K562 (cell line): ENCODE results near the gene CCDC148. TPM values are rescaled to one million over a fixed set of nuclear protein-coding genes. Genes with fewer than 3 reads are reported as not detected.

ENCODE experiments used
- ATAC-seq: fragments of 200-7000 bp; cut with Tn5 transposase; 3 replicates; pipeline ENCODE4 v1.9.1; 2020; ENCODE audit warnings: moderate library complexity
- BruUV-seq: library from RNA; stranded (reverse); fragments of 400-500 nt; replicated peaks from 2 replicates; lab custom pipeline; 2021; lab: Mats Ljungman, UMichigan
- CTCF ChIA-PET: fragments of 300-600 bp; formaldehyde crosslinking; extraction: SDS; loops from one replicate; lab custom pipeline; 2021; ENCODE audit warnings: low intra/inter-chr PET ratio; lab: Yijun Ruan, JAX
- POLR2A ChIA-PET: fragments of 300-600, 350-650 bp; sonication (Branson Sonifier 250); formaldehyde crosslinking; extraction: SDS; loops from one replicate; lab custom pipeline; 2021; ENCODE audit warnings: antibody characterized with exemption, inconsistent platforms; lab: Yijun Ruan, JAX
- DNase-seq, 4 experiments: peaks; one replicate each; pipeline versions ENCODE4 v3.0.0 to v3.0.0-alpha.2; 2011 to 2018; ENCODE audit warnings: low spot score in 3 of 4, mixed read lengths in 3 of 4; ENCODE audit errors: extremely low read depth in 1 of 4
- FAIRE-seq: peaks from 2 replicates; lab custom pipeline; 2011; peaks lifted over from hg19 to GRCh38; lab: Jason Lieb, UNC
- H2AFZ ChIP-seq: 2 replicates; pipeline ENCODE4 v1.6.0; 2011; ENCODE audit warnings: low read depth, low read length, control low read depth, inconsistent platforms
- H3K27ac ChIP-seq: fragments of 200-600 bp; 3 replicates; pipeline ENCODE4 v1.8.0; 2011; ENCODE audit warnings: low read depth, mild to moderate bottlenecking, control low read depth, inconsistent platforms, low read length, moderate library complexity, mixed read lengths; ENCODE audit errors: extremely low read depth
- H3K27me3 ChIP-seq, 2 experiments: fragments of 300-600 bp in 1 of 2; 2 replicates in 1 of 2; 3 replicates in 1 of 2; pipeline versions ENCODE4 v1.6.0 to v1.8.0; 2011; ENCODE audit warnings: inconsistent platforms in 2 of 2, low read length in 2 of 2, mild to moderate bottlenecking in 1 of 2, mixed read lengths in 1 of 2, moderate library complexity in 1 of 2; ENCODE audit not compliant: control insufficient read depth in 2 of 2, insufficient read depth in 2 of 2
- H3K36me3 ChIP-seq: fragments of 300-600 bp; 3 replicates; pipeline ENCODE4 v1.8.0; 2011; ENCODE audit warnings: mild to moderate bottlenecking, low read length, inconsistent platforms; ENCODE audit not compliant: control insufficient read depth, insufficient read depth
- H3K4me1 ChIP-seq, 2 experiments: fragments of 200-600 bp in 1 of 2; replicated peaks in 1 of 2; 2 replicates in 1 of 2; 3 replicates in 1 of 2; pipeline versions ENCODE4 v1.5.1 to v1.8.0; 2011; ENCODE audit warnings: inconsistent platforms in 2 of 2, low read length in 2 of 2, mild to moderate bottlenecking in 1 of 2, mixed read lengths in 1 of 2, moderate library complexity in 1 of 2; ENCODE audit not compliant: control insufficient read depth in 2 of 2, insufficient read depth in 2 of 2
- H3K4me2 ChIP-seq: 2 replicates; pipeline ENCODE4 v1.6.1; 2011; ENCODE audit warnings: low read length, control low read depth, inconsistent platforms, mixed read lengths; ENCODE audit not compliant: insufficient read depth
- H3K4me3 ChIP-seq: fragments of 200-600 bp; sonication (generic), shearing (Covaris generic); 2 replicates; pipeline ENCODE4 v1.5.1; 2016; ENCODE audit warnings: control low read depth, inconsistent platforms
- H3K79me2 ChIP-seq: fragments of 200-600 bp; 3 replicates; pipeline ENCODE4 v1.8.0; 2011; ENCODE audit warnings: low read length, inconsistent platforms; ENCODE audit not compliant: control insufficient read depth, insufficient read depth
- H3K9ac ChIP-seq, 2 experiments: 2 replicates each; pipeline versions ENCODE4 v1.6.0 to v1.6.1; 2011; ENCODE audit warnings: low read depth in 2 of 2, low read length in 2 of 2, control low read depth in 1 of 2, inconsistent platforms in 1 of 2, mild to moderate bottlenecking in 1 of 2, mixed read lengths in 1 of 2; ENCODE audit not compliant: insufficient read depth in 1 of 2
- H3K9me1 ChIP-seq: one replicate; pipeline ENCODE4 v1.6.0; 2011; ENCODE audit warnings: inconsistent platforms, mild to moderate bottlenecking, low read length, moderate library complexity; ENCODE audit not compliant: control insufficient read depth, insufficient read depth
- H3K9me3 ChIP-seq: replicated peaks from 2 replicates; pipeline ENCODE4 v1.5.1; 2011; ENCODE audit warnings: low read depth, low read length, inconsistent platforms; ENCODE audit not compliant: control insufficient read depth, insufficient read depth
- H4K20me1 ChIP-seq: replicated peaks from 2 replicates; pipeline ENCODE4 v1.6.1; 2011; ENCODE audit warnings: low read length, inconsistent platforms, mixed read lengths; ENCODE audit not compliant: control insufficient read depth, insufficient read depth
- ETS1 ChIP-seq: conservative IDR thresholded peaks from 2 replicates; pipeline ENCODE4 v1.6.1; 2011; ENCODE audit warnings: low read depth, mild to moderate bottlenecking, low read length; ENCODE audit not compliant: control insufficient read depth
- HOMEZ ChIP-seq: fragments of 250-450 bp; sonication (Bioruptor Pico); IDR thresholded peaks from 2 replicates; pipeline ENCODE4 v1.4.0; 2020; ENCODE audit warnings: mild to moderate bottlenecking, moderate library complexity
- KHSRP ChIP-seq: fragments of 450-650 bp; IDR thresholded peaks from 2 replicates; pipeline ENCODE4 v1.6.1; 2017
- PCBP1 ChIP-seq: fragments of 200-400 bp; formaldehyde crosslinking; IDR thresholded peaks from 2 replicates; pipeline ENCODE4 v1.6.1; 2018; ENCODE audit warnings: mild to moderate bottlenecking, low read depth, low read length; ENCODE audit not compliant: poor library complexity, severe bottlenecking
- POLR3A ChIP-seq: IDR thresholded peaks from 2 replicates; pipeline ENCODE4 v1.6.1; 2011; ENCODE audit warnings: borderline replicate concordance, mild to moderate bottlenecking, moderate library complexity; ENCODE audit not compliant: insufficient read length, insufficient read depth; ENCODE audit errors: extremely low read depth
- RBM34 ChIP-seq: fragments of 200-400 bp; formaldehyde crosslinking; IDR thresholded peaks from 2 replicates; pipeline ENCODE4 v1.6.1; 2018; ENCODE audit warnings: low read length, borderline replicate concordance; ENCODE audit not compliant: insufficient read depth
- TAF9B ChIP-seq: fragments of 450-650 bp; IDR thresholded peaks from 2 replicates; pipeline ENCODE4 v1.6.1; 2018; ENCODE audit warnings: mild to moderate bottlenecking; ENCODE audit not compliant: partially characterized antibody
- WGBS: fragments of 100-300 bp; shearing (Covaris generic); methylation state at CpG from one replicate; pipeline ENCODE4 v1.1.6; 2016; ENCODE audit warnings: low coverage, mixed read lengths; ENCODE audit not compliant: insufficient coverage; ENCODE audit errors: missing lambda C conversion rate; 5-methylcytosine and 5-hydroxymethylcytosine counted together
- in situ Hi-C: fragments of 300-500 bp; cut with MboI; formaldehyde crosslinking; loops from 4 replicates; pipeline ENCODE4 v1.15.0; 2018; ENCODE audit warnings: inconsistent platforms, mixed read lengths
- intact Hi-C: fragments of 100-400 bp; cut with micrococcal nuclease; formaldehyde crosslinking; loops from 2 replicates; pipeline ENCODE4 v1.14.2; 2022
- polyA plus RNA-seq, 8 experiments: library from polyadenylated mRNA; depleted of rRNA in 4 of 8; stranded (reverse) in 5 of 8; unstranded in 3 of 8; fragments of >200 nt; fragmentation: Nextera tagmentation in 2 of 8; fragmentation: Illumina TruSeq in 1 of 8; extraction: Ambion mirVana in 2 of 8; extraction: Trizol in 1 of 8; gene quantifications; 2 replicates each; pipeline versions ENCODE4 v1.2.1 to v1.2.3, GENCODE V29; 2011 to 2014; ENCODE audit warnings: inconsistent platforms in 1 of 8, missing spikeins in 1 of 8
- total RNA-seq, 7 experiments: library from RNA; depleted of rRNA in 6 of 7; stranded (reverse); fragments of >200 nt in 6 of 7; fragmentation: Illumina TruSeq in 2 of 7; extraction: Trizol in 2 of 7; gene quantifications; 2 replicates each; pipeline versions ENCODE4 v1.2.1 to v1.2.3, GENCODE V29; 2011 to 2021; ENCODE audit warnings: low replicate concordance in 1 of 7
- TF ChIP-seq, protein P1 (sequence below): fragments of 250-450 bp; sonication (Bioruptor Pico); IDR thresholded peaks from 2 replicates; pipeline ENCODE4 v1.8.0; 2021; ENCODE audit warnings: moderate library complexity, mild to moderate bottlenecking, inconsistent platforms

The CCDC148 gene
- total and polyA plus RNA-seq, 9 of the 15 experiments (the other 6 are each of a cell fraction or from before 2014, with no cell fraction given), result 0.10 to 1.4 (median 0.65) TPM

DNA sequence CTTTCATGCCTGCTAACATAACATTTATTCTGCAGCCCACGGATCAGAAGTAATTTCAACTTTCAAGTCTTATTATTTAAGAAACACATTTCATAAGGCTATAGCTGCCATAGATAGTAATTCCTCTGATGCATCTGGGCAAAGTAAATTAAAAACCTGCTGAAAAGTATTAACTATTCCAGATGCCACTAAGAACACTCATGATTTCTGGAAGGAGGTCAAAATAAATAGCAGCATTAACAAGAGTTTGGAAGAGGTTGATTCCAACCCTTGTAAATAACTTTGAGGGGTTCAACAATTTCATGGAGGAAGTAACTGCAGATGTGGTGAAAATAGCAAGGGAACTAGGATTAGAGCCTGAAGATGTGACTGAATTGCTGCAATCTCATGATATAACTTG is 77.6 kb downstream of the CCDC148 start:
- no peak for ATAC-seq
- WGBS, result 0% methylated on average over 1 of the region's 1 CpG

GRCh38 chr2:158366342-158366741 is 90.2 kb downstream of the CCDC148 start:
- H3K27ac ChIP-seq, result no peak overlapping the region
- POLR2A ChIA-PET, result interaction anchor here (0.9 kb wide), 1 partner anchor 18 kb away, joined by 3 read pairs; no protein-coding TSS in a partner anchor
- H4K20me1 ChIP-seq, result no peaks in the 10 kb centered on the region
- BruUV-seq, result no TSS peak
- intact Hi-C loops, result no loop called here
- ATAC-seq (no peak; the same call in 2 of the 3 replicates), DNase-seq (peak in 1 of 4 experiments; percentile 11), FAIRE-seq (no peak)
- H3K27me3 ChIP-seq, result no peaks in the 10 kb centered on the region
- no peaks in the 10 kb centered on the region for H3K79me2 ChIP-seq
- in situ Hi-C loops, result no loop called here
- no peaks in the 10 kb centered on the region for H3K36me3 ChIP-seq
- H3K4me3 ChIP-seq, result no peak overlapping the region
- H3K9me3 ChIP-seq, result no peaks in the 10 kb centered on the region
- H3K9ac ChIP-seq, result no peak overlapping the region
- no peaks in the 10 kb centered on the region for H3K4me1 ChIP-seq
- H3K9me1 ChIP-seq, result no peaks in the 10 kb centered on the region
- CTCF ChIA-PET, result no interaction called here
- no peak overlapping the region for H3K4me2 ChIP-seq
- H2AFZ ChIP-seq, result peak overlapping the region; percentile 33; the same call in 1 of the 2 replicates
- WGBS, result 15% methylated on average over 5 of the region's 5 CpGs
- TF ChIP-seq POLR3A (no peak), PCBP1 (no peak), HOMEZ (no peak), ETS1 (no peak), RBM34 (no peak)

More for the DNA sequence above, 77.6 kb downstream of the CCDC148 start:
- no peak overlapping the region for H3K27ac ChIP-seq
- POLR2A ChIA-PET, result interaction anchor here (1.1 kb wide), 1 partner anchor 197 kb away, joined by 3 read pairs; no protein-coding TSS in a partner anchor
- H3K9me3 ChIP-seq, result no peaks in the 10 kb centered on the region
- no peaks in the 10 kb centered on the region for H3K36me3 ChIP-seq
- H3K9ac ChIP-seq, result no peak overlapping the region
- FAIRE-seq (no peak), DNase-seq (no peak)
- H3K4me3 ChIP-seq, result no peak overlapping the region
- H3K4me2 ChIP-seq, result no peak overlapping the region
- intact Hi-C loops, result no loop called here
- no peaks in the 10 kb centered on the region for H3K9me1 ChIP-seq
- H4K20me1 ChIP-seq, result no peaks in the 10 kb centered on the region
- no peak for TF ChIP-seq TAF9B
- no peak for TF ChIP-seq KHSRP
- TF ChIP-seq, protein P1, sequence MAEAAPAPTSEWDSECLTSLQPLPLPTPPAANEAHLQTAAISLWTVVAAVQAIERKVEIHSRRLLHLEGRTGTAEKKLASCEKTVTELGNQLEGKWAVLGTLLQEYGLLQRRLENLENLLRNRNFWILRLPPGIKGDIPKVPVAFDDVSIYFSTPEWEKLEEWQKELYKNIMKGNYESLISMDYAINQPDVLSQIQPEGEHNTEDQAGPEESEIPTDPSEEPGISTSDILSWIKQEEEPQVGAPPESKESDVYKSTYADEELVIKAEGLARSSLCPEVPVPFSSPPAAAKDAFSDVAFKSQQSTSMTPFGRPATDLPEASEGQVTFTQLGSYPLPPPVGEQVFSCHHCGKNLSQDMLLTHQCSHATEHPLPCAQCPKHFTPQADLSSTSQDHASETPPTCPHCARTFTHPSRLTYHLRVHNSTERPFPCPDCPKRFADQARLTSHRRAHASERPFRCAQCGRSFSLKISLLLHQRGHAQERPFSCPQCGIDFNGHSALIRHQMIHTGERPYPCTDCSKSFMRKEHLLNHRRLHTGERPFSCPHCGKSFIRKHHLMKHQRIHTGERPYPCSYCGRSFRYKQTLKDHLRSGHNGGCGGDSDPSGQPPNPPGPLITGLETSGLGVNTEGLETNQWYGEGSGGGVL (CRISPR knock-in tag), result no peak
- no peak overlapping the region for H2AFZ ChIP-seq
- CTCF ChIA-PET, result no interaction called here
- no peaks in the 10 kb centered on the region for H3K4me1 ChIP-seq
- no peaks in the 10 kb centered on the region for H3K79me2 ChIP-seq
- no peaks in the 10 kb centered on the region for H3K27me3 ChIP-seq
- BruUV-seq, result no TSS peak
- in situ Hi-C loops, result no loop called here
